Neural crest cell (in vitro differentiated cells): ENCODE measurements around the gene REEP1. TPM values are rescaled to one million over a fixed set of nuclear protein-coding genes. Genes with fewer than 3 reads are reported as not detected.

ENCODE experiments used
- DNase-seq: peaks from one replicate; pipeline ENCODE4 v3.0.0; 2021; ENCODE audit warnings: low read depth, mixed read lengths, low spot score
- H3K27ac Mint-ChIP-seq: one replicate; pipeline ENCODE4 v1.8.0; 2021; ENCODE audit warnings: mild to moderate bottlenecking, mixed read lengths; ENCODE audit not compliant: unreplicated experiment
- H3K27me3 Mint-ChIP-seq: 2 replicates; pipeline ENCODE4 v1.8.0; 2021; ENCODE audit warnings: low read depth, mild to moderate bottlenecking, mixed read lengths
- H3K36me3 Mint-ChIP-seq: 2 replicates; pipeline ENCODE4 v1.8.0; 2021; ENCODE audit warnings: low read depth, mild to moderate bottlenecking, mixed read lengths
- H3K4me1 Mint-ChIP-seq: 2 replicates; pipeline ENCODE4 v1.8.0; 2021; ENCODE audit warnings: mixed read lengths
- H3K4me3 Mint-ChIP-seq: one replicate; pipeline ENCODE4 v1.8.0; 2021; ENCODE audit warnings: mild to moderate bottlenecking, mixed read lengths
- H3K9me3 Mint-ChIP-seq: 2 replicates; pipeline ENCODE4 v1.8.0; 2021; ENCODE audit warnings: mixed read lengths
- total RNA-seq: library from RNA; stranded (reverse); gene quantifications from 2 replicates; pipeline ENCODE4 v1.2.1, GENCODE V29; 2021
- TF ChIP-seq, protein P1 (sequence below): fragments of 200-600 bp; sonication (generic); conservative IDR thresholded peaks from 2 replicates; pipeline ENCODE4 v1.5.0; 2021; ENCODE audit warnings: antibody characterized with exemption, mild to moderate bottlenecking

The REEP1 gene
- total RNA-seq, 1 donor from 2014 or later = 12.3 TPM

DNA sequence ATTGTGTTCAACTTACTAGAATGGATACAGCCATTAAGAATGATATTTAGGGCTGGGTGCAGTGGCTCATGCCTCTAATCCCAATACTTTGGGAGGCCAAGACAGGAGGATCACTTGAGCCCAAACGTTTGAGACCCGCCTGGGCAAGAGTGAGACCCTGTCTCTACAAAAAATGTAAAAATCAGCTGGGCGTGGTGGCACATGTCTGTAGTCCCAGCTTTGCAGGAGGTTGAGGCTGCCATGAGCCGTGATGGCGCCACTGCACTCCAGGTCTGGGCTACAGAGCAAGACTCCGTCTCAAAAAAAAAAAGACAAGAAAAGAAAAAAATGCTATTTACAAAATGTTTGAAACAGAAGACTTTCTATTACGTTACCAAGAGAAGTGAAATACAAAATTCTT lies 30.0 kb downstream of the REEP1 start:
- no peaks in the 10 kb centered on the region for H3K27me3 Mint-ChIP-seq

DNA sequence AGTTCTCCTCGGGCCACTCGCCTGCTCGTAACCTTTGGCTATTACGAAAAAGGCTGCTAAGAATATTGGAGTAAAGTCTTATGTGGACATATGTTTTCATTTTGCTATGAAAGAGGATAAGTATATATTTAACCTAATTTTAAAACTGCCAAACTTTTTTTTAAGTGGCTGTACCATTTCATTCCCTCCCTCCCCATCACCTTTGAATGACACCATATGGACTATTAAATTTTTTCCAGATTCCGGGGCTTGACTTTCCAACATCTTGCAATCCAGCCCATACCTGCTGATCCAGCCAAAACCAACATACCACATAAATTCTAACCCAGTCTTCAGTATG lies 31.5 kb downstream of the REEP1 start:
- no peak for DNase-seq
- Mint-ChIP-seq H3K27ac (no peak overlapping the region), H3K4me1 (peaks cover 21% of the 10 kb centered on the region), H3K27me3 (no peaks in the 10 kb centered on the region), H3K9me3 (no peaks in the 10 kb centered on the region), H3K36me3 (no peaks in the 10 kb centered on the region), H3K4me3 (no peak overlapping the region)
- TF ChIP-seq, protein P1, sequence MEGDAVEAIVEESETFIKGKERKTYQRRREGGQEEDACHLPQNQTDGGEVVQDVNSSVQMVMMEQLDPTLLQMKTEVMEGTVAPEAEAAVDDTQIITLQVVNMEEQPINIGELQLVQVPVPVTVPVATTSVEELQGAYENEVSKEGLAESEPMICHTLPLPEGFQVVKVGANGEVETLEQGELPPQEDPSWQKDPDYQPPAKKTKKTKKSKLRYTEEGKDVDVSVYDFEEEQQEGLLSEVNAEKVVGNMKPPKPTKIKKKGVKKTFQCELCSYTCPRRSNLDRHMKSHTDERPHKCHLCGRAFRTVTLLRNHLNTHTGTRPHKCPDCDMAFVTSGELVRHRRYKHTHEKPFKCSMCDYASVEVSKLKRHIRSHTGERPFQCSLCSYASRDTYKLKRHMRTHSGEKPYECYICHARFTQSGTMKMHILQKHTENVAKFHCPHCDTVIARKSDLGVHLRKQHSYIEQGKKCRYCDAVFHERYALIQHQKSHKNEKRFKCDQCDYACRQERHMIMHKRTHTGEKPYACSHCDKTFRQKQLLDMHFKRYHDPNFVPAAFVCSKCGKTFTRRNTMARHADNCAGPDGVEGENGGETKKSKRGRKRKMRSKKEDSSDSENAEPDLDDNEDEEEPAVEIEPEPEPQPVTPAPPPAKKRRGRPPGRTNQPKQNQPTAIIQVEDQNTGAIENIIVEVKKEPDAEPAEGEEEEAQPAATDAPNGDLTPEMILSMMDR = no peak

More for the DNA sequence above, 30.0 kb downstream of the REEP1 start:
- peaks cover 9% of the 10 kb centered on the region for H3K4me1 Mint-ChIP-seq
- no peaks in the 10 kb centered on the region for H3K36me3 Mint-ChIP-seq
- no peaks in the 10 kb centered on the region for H3K9me3 Mint-ChIP-seq
- H3K27ac Mint-ChIP-seq = no peak overlapping the region
- H3K4me3 Mint-ChIP-seq = no peak overlapping the region
- TF ChIP-seq, protein P1 = no peak
- DNase-seq = no peak

DNA sequence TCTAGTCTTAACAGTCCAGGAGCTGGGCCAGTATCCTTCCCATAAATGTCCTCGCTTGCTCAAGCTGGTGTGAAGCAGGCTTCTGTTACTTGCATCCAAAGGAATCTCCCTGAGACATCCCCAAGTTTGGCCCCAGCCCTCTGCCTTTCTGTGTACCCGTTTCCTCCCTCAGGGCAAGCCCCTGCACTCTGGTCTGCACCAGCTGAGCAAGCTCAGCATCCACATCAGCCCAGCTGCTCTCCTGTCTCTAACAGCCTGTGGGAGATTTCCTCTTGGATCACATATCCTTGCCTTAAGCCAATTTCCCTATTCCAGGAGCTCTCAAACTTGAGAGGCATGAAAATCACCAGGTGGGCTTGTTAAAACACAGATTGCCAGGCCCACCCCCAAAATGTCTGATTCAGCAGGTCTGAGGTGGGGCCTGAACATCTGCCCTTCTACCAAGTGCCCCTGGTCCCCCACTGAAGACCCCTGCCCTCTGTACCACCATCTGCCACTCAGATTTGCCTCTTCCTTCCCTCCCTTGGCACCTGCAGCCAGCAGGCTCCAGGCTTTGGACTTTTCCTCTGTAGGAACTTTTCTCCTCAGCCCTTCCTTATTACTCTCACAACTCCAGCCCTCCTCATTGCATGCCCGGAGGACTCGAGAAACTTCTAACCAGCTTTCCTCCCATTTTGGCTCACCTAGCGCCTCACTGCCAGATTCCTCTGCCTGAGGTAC lies 32.1 kb downstream of the REEP1 start:
- Mint-ChIP-seq H3K27ac (no peak overlapping the region), H3K27me3 (no peaks in the 10 kb centered on the region), H3K4me1 (peaks cover 22% of the 10 kb centered on the region), H3K9me3 (no peaks in the 10 kb centered on the region), H3K4me3 (no peak overlapping the region), H3K36me3 (no peaks in the 10 kb centered on the region)
- TF ChIP-seq, protein P1 = no peak
- no peak for DNase-seq

GRCh38 chr2:86304416-86304815 lies 33.0 kb downstream of the REEP1 start:
- no peak for DNase-seq
- no peak overlapping the region for H3K27ac Mint-ChIP-seq
- H3K4me3 Mint-ChIP-seq = no peak overlapping the region
- no peaks in the 10 kb centered on the region for H3K27me3 Mint-ChIP-seq
- H3K9me3 Mint-ChIP-seq = no peaks in the 10 kb centered on the region
- H3K4me1 Mint-ChIP-seq = peaks cover 28% of the 10 kb centered on the region
- no peaks in the 10 kb centered on the region for H3K36me3 Mint-ChIP-seq
- TF ChIP-seq, protein P1 = no peak

- TF ChIP-seq, protein P1 = no peak
- DNase-seq = no peak
- peaks cover 38% of the 10 kb centered on the region for H3K4me1 Mint-ChIP-seq
- H3K9me3 Mint-ChIP-seq = no peaks in the 10 kb centered on the region
- H3K27me3 Mint-ChIP-seq = no peaks in the 10 kb centered on the region
- H3K4me3 Mint-ChIP-seq = no peak overlapping the region
- no peak overlapping the region for H3K27ac Mint-ChIP-seq
- no peaks in the 10 kb centered on the region for H3K36me3 Mint-ChIP-seq
These were observed 35.1 kb downstream of the REEP1 start for GRCh38 chr2:86302320-86302719.
